Left cardiac atrium (tissue), 4 donors: Measurements from ENCODE around the gene ANKEF1. TPM values are rescaled to one million over a fixed set of nuclear protein-coding genes. Genes with fewer than 3 reads are reported as not detected.

Experiments
- ATAC-seq, 2 donors: fragments of 200-7000 bp; cut with Tn5 transposase; one replicate each; pipeline ENCODE4 v1.9.1; 2020; ENCODE audit warnings: mild to moderate bottlenecking in 2 of 2, moderate library complexity in 2 of 2
- DNase-seq: peaks from one replicate; pipeline ENCODE4 v3.0.0-alpha.2; 2020
- intact Hi-C, 2 donors: fragments of 100-400 bp; cut with DNase I; formaldehyde crosslinking; loops; one replicate each; pipeline versions ENCODE4 v1.14.1 to v1.15.1; 2022 to 2023
- total RNA-seq, 2 donors: library from RNA; stranded (reverse); fragmentation: NEBNext Ultra II Directional; extraction: Animal tissue kit (Norgen Biotek cat#: 25700); gene quantifications; one replicate each; pipeline ENCODE4 v1.2.1, GENCODE V29; 2021
- donor health status: DM: no; HTN: yes; CAD: no.
- donor health status: DM: no; HTN: yes; CAD: no; lungs with severe emphysema.
- donor health status: DM: yes; HTN: yes; CAD: no.
- donor health status: Dilated cardiomyopathy.

The ANKEF1 gene
- total RNA-seq, 2 donors from 2014 or later = 2.3 to 2.5 TPM

- intact Hi-C loops = no loop called here
- ATAC-seq (peak in 1 of 2 donors; percentile 51), DNase-seq (no peak)
Measured at GRCh38 chr20:10076126-10077080, 41.6 kb downstream of the ANKEF1 start.

GRCh38 chr20:10077081-10077471, 42.3 kb downstream of the ANKEF1 start:
- ATAC-seq = no peak
- no peak for DNase-seq
- intact Hi-C loops = no loop called here

- intact Hi-C loops = no loop called here
- no peak for ATAC-seq
- no peak for DNase-seq
Measured at GRCh38 chr20:10077886-10078285, 43.1 kb downstream of the ANKEF1 start.

GRCh38 chr20:10078403-10078802, 43.6 kb downstream of the ANKEF1 start:
- DNase-seq (no peak), ATAC-seq (peak in 1 of 2 donors; percentile 41)
- intact Hi-C loops = no loop called here

GRCh38 chr20:10079964-10080363, 45.2 kb downstream of the ANKEF1 start:
- ATAC-seq = peak; percentile 38 to 78
- intact Hi-C loops = loop anchor here in 1 of 2 donors (10.0 kb wide), 2 partner anchors 455 to 675 kb away; no protein-coding TSS in a partner anchor
- no peak for DNase-seq

GRCh38 chr20:10080574-10080973, 45.8 kb downstream of the ANKEF1 start:
- no peak for DNase-seq
- intact Hi-C loops = loop anchor here in 1 of 2 donors (10.0 kb wide), 2 partner anchors 456 to 676 kb away; no protein-coding TSS in a partner anchor
- no peak for ATAC-seq

- no peak for ATAC-seq
- intact Hi-C loops = loop anchor here (5.0 to 10.0 kb wide), 6 partner anchors 85 to 685 kb away; partner anchors contain the start of gene SNAP25 (in 1 of the 2)
Measured at GRCh38 chr20:10089871-10090587, 55.2 kb downstream of the ANKEF1 start.

GRCh38 chr20:10090588-10091166, 55.9 kb downstream of the ANKEF1 start:
- intact Hi-C loops = loop anchor here (5.0 to 10.0 kb wide), 4 partner anchors 84 to 334 kb away; partner anchors contain the start of gene SNAP25 (in 1 of the 2)
- DNase-seq (peak; percentile 33), ATAC-seq (peak; percentile 78 to 89)

More at GRCh38 chr20:10089871-10090587, 55.2 kb downstream of the ANKEF1 start:
- DNase-seq = no peak

- intact Hi-C loops = loop anchor here (2.0 to 10.0 kb wide), 5 partner anchors 82 to 332 kb away; partner anchors contain the start of gene SNAP25 (in 1 of the 2)
- ATAC-seq = peak; percentile 70 to 87
- DNase-seq = peak; percentile 19
Measured at GRCh38 chr20:10093087-10093591, 58.4 kb downstream of the ANKEF1 start.

GRCh38 chr20:10094566-10095173, 59.9 kb downstream of the ANKEF1 start:
- DNase-seq = no peak
- intact Hi-C loops = loop anchor here (5.0 to 10.0 kb wide), 4 partner anchors 80 to 330 kb away; partner anchors contain the start of gene SNAP25 (in 1 of the 2)
- no peak for ATAC-seq

GRCh38 chr20:10096790-10097189, 62.0 kb downstream of the ANKEF1 start:
- intact Hi-C loops = loop anchor here in 1 of 2 donors (10.0 kb wide), 2 partner anchors 78 to 328 kb away; no protein-coding TSS in a partner anchor
- no peak for DNase-seq
- ATAC-seq = no peak

GRCh38 chr20:10105046-10105445, 70.3 kb downstream of the ANKEF1 start:
- ATAC-seq (no peak), DNase-seq (no peak)
- intact Hi-C loops = no loop called here

Other genes starting within 250 kb of the ANKEF1 start
- gene PAK5, start 195.9 kb upstream of the ANKEF1 start, total RNA-seq = not detected
- gene SNAP25, start 183.8 kb downstream of the ANKEF1 start, total RNA-seq = 1 to 10 TPM in 1 of 2 donors, under 1 TPM in 1; 0.97 to 2.8 TPM